ENCODE results near the gene IL6R.

DNA sequence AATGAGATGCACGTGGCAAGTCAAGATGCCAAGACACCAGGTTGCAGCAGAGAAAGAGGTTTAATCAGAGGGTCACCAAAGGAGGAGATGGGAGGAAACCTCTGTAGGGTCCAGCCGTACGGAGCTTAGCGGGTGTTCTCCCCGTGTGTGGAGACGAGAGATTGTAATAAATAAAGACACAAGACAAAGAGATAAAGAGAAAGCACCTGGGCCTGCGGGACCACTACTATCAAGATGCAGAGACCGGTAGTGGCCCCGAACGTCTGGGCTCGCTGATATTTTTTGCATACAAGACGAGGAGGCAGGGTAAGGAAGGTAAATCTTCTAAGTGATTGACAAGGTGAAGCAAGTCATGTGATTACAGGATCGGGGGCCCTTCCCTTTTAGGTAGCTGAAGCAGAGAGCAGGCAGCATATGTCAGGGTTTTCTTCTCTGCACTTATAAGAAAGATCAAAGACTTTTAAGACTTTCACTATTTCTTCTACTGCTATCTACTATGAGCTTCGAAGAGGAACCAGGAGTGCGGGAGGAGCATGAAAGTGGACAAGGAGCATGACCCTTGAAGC lies 55.6 kb downstream of the IL6R start:
- TF ChIP-seq CTCF (IDR thresholded peaks at IDR 0.05), result no peak
- no peak for TF ChIP-seq EP300 (IDR thresholded peaks at IDR 0.05)
